NCI-H187 treated with DMSO at 0.1 percent for 48 hours (cell line): ENCODE measurements around the gene MYO9B.

ENCODE experiments used
- DNase-seq: peaks from one replicate; lab custom pipeline; 2025; lab: John Stamatoyannopoulos, UW

MYO9B gene

DNA sequence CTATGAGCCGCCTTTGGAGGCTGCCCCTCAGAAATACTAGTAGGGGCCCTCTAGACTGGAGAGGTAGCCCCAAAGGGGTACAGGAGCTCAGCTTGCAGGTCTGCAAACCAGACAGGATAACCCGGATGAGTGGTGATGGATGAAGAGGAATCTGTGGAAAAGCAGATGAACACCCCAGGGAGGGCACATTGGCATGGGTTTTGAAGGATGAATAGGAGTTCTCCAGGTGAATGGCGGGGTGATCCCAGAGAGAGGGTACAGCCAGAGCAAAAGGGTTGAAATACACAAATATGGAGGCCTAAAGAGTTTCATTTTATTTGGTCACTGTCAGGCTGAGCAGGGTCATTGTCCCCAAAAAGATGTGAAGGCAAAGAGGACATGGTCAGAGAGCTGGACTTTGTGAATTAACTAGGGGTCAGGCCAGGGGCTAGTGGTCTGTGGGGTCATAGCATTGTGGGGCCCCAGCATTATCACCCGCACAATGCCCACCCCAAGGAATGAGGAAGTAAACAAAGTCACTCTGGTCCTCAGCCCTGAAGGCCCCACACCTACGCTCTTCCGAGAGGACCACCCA lies 165.3 kb downstream of the MYO9B start:
- DNase-seq, result no peak

- no peak for DNase-seq
Measured at GRCh38 chr19:17242431-17243208, 167.0 kb downstream of the MYO9B start.

- no peak for DNase-seq
Measured at GRCh38 chr19:17243211-17243829, 167.7 kb downstream of the MYO9B start.

- DNase-seq, result no peak
Measured at GRCh38 chr19:17243830-17244617, 168.4 kb downstream of the MYO9B start.

- no peak for DNase-seq
Measured at GRCh38 chr19:17244618-17245534, 169.3 kb downstream of the MYO9B start.

- DNase-seq, result no peak
Measured at GRCh38 chr19:17245535-17245984, 170.0 kb downstream of the MYO9B start, which contains the start of gene NR2F6. TSS of gene NR2F6 (minus strand) at chr19:17245919. CDS start at chr19:17245220, 699 bp downstream.

DNA sequence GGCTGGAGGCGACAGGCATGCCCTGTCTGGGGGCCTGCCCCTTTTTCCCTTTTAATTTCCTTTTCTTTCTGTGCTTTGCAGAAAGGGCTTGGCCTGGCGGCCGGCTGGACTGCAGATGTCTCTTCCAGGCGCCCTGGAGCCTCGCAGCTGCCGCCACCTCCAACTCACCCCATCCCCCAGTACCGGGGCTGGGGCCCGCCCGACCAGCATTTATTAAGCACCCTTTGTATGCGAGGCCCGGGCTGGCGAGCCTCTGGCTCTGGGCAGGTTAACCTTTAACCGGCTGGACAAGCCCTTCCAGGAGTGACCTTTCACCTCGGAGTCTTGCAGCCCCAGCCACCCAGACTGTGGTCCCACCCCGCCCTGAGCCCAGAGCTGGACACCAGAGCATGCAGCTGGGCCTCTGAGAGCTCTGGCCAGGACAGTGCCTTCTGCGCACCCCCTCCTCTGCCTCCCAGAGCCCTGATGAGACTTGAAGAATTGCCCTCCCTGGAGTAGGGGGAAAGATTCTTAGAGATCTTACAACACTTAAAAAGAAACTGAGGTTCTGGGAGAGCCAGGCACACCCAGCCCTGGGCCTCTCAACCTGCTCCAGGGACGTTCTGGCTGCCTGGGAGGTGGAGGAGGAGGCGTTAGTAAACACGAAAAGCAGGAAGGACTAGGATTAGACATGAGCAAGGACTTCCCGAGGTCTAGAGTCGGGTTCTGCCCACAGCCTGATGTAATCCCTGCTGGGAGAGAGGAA lies 171.3 kb downstream of the MYO9B start:
- no peak for DNase-seq

DNA sequence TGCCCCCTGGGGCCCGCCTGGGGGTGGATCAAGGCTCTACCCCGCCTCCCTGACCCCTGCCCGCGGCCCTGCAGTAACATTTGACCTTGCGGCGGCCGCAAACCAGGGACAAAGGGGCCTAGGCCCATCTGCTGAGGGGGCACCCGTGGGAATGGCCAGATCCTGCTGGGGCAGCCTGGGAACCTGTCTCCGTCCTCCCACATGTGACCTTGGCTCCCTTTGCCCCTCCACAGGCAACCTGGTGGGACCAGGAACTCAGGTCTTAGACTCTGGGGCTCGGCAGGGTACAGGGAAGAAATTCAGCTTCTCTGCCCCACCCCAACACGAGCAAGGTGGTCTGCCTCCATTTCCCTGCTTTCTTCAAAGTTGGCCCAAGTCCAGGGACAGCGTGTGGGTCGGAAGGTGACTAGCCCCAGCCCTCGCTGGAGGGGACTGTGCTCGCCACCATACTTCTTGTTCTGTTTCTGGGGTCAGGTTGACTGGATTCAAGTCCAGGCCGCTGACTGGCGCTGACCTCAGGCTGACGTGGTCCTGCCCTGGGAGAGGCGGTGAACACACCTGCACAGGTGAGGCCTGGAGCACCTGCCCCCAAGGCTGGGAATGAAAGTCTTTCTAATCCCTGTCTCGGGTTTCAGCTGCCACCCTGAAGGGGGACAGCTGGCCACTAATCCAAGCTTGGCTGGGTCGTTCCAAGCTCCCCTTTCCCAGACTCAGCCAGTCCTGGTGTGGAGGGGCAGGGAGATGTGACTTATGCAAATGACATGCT lies 172.6 kb downstream of the MYO9B start:
- DNase-seq, result no peak

GRCh38 chr19:17249887-17250548 lies 174.4 kb downstream of the MYO9B start:
- no peak for DNase-seq

DNA sequence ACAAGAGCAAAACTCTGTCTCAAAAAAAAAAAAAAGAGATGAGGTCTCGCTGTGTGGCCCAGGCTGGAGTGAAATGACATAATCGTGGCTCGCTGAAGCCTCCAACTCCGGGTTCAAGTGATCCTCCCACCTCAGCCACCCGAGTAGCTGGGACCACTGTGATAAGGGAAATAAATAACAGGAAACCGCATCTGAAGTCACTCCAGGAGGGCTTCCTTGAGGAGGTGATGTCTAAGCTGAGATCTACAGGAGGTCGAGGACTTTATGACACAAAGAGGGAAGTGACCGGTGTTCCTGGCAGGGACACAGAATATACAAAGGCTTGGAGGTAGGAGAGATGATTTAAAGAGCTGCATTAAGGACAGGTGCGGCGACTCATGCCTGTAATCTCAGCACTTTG lies 179.1 kb downstream of the MYO9B start:
- no peak for DNase-seq

DNA sequence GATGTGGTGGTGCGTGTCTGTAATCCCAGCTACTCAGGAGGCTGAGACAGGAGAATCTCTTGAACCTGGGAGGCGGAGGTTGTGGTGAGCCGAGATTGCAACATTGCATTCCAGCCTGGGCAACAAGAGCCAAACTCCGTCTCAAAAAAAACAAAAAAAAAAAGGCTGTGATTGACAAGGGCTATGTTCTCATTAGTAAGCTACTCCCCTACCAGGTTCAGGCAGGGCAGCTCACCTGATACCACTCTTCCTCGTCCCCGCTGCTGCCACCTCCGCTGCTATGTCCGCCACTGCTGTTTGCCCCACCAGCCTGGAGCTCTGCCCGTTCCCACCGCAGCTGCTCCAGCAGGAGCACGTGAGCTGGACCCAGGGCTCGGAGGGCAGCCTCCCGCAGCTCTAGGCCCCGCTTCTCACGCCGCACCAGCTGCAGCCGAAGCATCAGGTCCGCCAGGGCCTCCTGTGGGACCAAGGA lies 179.6 kb downstream of the MYO9B start:
- DNase-seq, result no peak

DNA sequence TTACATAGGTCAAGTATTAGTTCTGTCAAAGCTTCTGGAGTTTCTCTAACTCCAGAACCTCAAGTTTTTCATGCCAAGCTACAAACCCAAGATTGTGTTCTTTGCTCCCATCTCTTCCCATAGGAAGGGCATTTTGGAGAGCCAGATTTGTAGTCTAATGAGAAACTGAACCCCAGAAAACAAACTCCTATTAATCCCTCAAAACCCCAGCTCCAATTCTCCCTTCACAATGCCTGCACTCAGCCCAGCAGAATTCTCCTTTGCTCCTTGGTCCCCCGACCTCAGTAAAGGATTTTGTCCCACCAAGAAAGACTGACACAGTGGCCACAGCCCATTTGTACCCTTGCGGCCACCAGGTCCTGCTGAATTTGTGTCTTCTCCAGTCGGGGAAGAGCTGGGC lies 180.6 kb downstream of the MYO9B start:
- no peak for DNase-seq

DNA sequence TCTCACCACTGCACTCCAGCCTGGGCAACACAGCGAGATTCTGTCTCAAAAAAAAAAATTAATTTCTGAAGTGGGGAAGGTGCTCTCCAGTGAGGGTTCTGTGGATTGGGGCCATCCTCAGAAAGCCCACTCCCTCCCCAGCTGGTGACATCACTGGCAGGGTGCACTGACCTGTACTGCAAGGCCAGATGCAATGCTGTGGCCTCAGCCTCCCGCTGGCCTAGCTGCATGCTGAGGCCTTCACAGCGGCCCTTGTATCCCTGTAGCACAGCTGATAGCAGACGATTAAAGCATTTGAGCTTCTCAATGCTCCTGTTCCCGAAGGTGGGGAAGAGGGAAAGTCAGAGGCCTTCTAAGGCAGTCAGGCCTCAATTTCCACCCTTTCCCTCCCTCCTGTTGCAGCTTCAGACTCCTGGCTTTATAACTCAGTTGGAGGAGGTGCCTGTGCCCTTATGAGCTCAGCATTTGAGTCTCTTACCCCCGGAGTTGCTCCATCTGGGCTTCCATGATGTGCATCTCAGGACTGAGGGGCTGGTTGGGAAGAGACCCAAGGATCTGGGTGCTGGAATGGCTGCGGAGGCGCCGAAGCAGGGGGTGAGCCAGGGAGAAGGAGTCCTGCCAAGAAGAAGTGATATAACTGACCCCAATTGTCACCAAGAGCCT lies 183.7 kb downstream of the MYO9B start:
- DNase-seq, result no peak

GRCh38 chr19:17259934-17260333 lies 184.4 kb downstream of the MYO9B start:
- DNase-seq, result no peak

- no peak for DNase-seq
Measured at GRCh38 chr19:17260842-17261325, 185.3 kb downstream of the MYO9B start.

- no peak for DNase-seq
Measured at GRCh38 chr19:17262557-17262956, 187.0 kb downstream of the MYO9B start.
